Measurements from ENCODE around the gene CD81.
A peak's percentile ranks its signal among the peaks of the same experiment; 100 is the strongest.

CD81 gene

GRCh38 chr11:2395211-2395730 lies 18.2 kb downstream of the CD81 start:
- no peak overlapping the region for H3K4me3 ChIP-seq (ENCODE audit: low read depth, low read length)
- no peak for TF ChIP-seq CTCF (IDR thresholded peaks at IDR 0.05; ENCODE audit: low read depth, low read length)

GRCh38 chr11:2395856-2396255 lies 18.7 kb downstream of the CD81 start:
- TF ChIP-seq CTCF (IDR thresholded peaks at IDR 0.05; ENCODE audit: low read depth, low read length): no peak
- no peak overlapping the region for H3K4me3 ChIP-seq (ENCODE audit: low read depth, low read length)

GRCh38 chr11:2396471-2396870 lies 19.4 kb downstream of the CD81 start:
- H3K4me3 ChIP-seq (ENCODE audit: low read depth, low read length): no peak overlapping the region
- no peak for TF ChIP-seq CTCF (IDR thresholded peaks at IDR 0.05; ENCODE audit: low read depth, low read length)

GRCh38 chr11:2397005-2397404 lies 19.9 kb downstream of the CD81 start:
- no peak overlapping the region for H3K4me3 ChIP-seq (ENCODE audit: low read depth, low read length)
- TF ChIP-seq CTCF (IDR thresholded peaks at IDR 0.05; ENCODE audit: low read depth, low read length): no peak

GRCh38 chr11:2398664-2399355 lies 21.7 kb downstream of the CD81 start:
- TF ChIP-seq CTCF (IDR thresholded peaks at IDR 0.05; ENCODE audit: low read depth, low read length): no peak
- H3K4me3 ChIP-seq (ENCODE audit: low read depth, low read length): peak overlapping the region; percentile 59

GRCh38 chr11:2399488-2400068 lies 22.5 kb downstream of the CD81 start:
- TF ChIP-seq CTCF (IDR thresholded peaks at IDR 0.05; ENCODE audit: low read depth, low read length): no peak
- peak overlapping the region; percentile 59 for H3K4me3 ChIP-seq (ENCODE audit: low read depth, low read length)

- TF ChIP-seq CTCF (IDR thresholded peaks at IDR 0.05; ENCODE audit: low read depth, low read length): peak; percentile 88
- peak within 1 kb of the TSS; percentile 100 for H3K4me3 ChIP-seq (ENCODE audit: low read depth, low read length)
Observed at GRCh38 chr11:2400069-2400761, 23.1 kb downstream of the CD81 start, which contains the start of gene TSSC4. Gene TSSC4, plus strand, starts transcription at chr11:2400750. Its CDS starts 1,884 bp downstream, at chr11:2402634.

Data from WI38 (cell line).